Measurements from ENCODE around the gene RSAD2.

- TF ChIP-seq, protein P1, sequence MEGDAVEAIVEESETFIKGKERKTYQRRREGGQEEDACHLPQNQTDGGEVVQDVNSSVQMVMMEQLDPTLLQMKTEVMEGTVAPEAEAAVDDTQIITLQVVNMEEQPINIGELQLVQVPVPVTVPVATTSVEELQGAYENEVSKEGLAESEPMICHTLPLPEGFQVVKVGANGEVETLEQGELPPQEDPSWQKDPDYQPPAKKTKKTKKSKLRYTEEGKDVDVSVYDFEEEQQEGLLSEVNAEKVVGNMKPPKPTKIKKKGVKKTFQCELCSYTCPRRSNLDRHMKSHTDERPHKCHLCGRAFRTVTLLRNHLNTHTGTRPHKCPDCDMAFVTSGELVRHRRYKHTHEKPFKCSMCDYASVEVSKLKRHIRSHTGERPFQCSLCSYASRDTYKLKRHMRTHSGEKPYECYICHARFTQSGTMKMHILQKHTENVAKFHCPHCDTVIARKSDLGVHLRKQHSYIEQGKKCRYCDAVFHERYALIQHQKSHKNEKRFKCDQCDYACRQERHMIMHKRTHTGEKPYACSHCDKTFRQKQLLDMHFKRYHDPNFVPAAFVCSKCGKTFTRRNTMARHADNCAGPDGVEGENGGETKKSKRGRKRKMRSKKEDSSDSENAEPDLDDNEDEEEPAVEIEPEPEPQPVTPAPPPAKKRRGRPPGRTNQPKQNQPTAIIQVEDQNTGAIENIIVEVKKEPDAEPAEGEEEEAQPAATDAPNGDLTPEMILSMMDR (conservative IDR thresholded peaks at IDR 0.05; ENCODE audit: low read depth, low read length) = no peak
- no peak for TF ChIP-seq POLR2A (IDR thresholded peaks at IDR 0.05; ENCODE audit: low read depth, low read length)
- TF ChIP-seq RFX5 (IDR thresholded peaks at IDR 0.05; ENCODE audit: low read depth, low read length) = no peak
- TF ChIP-seq RAD21 (IDR thresholded peaks at IDR 0.05; ENCODE audit: low read length) = no peak
- TF ChIP-seq, protein P2, sequence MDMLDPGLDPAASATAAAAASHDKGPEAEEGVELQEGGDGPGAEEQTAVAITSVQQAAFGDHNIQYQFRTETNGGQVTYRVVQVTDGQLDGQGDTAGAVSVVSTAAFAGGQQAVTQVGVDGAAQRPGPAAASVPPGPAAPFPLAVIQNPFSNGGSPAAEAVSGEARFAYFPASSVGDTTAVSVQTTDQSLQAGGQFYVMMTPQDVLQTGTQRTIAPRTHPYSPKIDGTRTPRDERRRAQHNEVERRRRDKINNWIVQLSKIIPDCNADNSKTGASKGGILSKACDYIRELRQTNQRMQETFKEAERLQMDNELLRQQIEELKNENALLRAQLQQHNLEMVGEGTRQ (IDR thresholded peaks at IDR 0.05; ENCODE audit: low read depth, low read length) = no peak
- TF ChIP-seq MAFK (IDR thresholded peaks at IDR 0.05; ENCODE audit: low read depth, low read length) = no peak
- TF ChIP-seq RCOR1 (IDR thresholded peaks at IDR 0.05; ENCODE audit: insufficient replicate concordance, low read length) = no peak
Observed at GRCh38 chr2:6883448-6884122, 6.0 kb downstream of the RSAD2 start.

Measured in IMR-90 (cell line).